ENCODE measurements around the gene THAP7.

The THAP7 gene

DNA sequence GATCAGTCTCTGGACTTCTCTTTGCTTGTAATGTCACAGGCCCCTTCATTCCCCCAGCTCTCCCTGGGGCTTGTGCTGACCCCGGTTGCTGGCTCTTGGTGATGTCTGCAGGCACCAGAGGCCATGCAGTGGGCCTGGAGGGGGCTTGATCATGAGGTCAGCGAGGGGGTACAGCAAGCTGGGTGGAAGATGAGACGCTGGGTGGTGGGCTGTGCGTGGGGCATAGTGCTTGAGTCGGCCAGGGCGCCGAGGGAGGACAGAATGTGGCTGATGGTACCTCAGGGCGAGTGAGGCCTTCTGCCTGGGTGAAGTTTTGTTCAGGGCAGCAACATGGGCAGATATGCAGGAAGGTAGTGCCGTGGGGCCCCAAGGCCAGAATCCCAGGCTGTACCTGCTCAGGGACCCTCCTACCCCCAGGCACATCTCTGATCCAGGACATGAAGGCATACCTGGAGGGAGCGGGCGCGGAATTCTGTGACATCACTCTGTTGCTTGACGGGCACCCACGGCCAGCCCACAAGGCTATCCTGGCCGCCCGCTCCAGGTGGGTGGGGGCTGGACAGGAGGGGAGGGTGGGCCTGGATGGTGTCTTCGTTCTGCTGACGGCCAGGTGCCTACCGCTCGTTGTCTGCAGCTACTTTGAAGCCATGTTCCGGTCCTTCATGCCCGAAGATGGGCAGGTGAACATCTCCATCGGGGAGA lies 6.4 kb downstream of the THAP7 start:
- H3K27ac ChIP-seq: no peak overlapping the region
- TF ChIP-seq, protein P1, sequence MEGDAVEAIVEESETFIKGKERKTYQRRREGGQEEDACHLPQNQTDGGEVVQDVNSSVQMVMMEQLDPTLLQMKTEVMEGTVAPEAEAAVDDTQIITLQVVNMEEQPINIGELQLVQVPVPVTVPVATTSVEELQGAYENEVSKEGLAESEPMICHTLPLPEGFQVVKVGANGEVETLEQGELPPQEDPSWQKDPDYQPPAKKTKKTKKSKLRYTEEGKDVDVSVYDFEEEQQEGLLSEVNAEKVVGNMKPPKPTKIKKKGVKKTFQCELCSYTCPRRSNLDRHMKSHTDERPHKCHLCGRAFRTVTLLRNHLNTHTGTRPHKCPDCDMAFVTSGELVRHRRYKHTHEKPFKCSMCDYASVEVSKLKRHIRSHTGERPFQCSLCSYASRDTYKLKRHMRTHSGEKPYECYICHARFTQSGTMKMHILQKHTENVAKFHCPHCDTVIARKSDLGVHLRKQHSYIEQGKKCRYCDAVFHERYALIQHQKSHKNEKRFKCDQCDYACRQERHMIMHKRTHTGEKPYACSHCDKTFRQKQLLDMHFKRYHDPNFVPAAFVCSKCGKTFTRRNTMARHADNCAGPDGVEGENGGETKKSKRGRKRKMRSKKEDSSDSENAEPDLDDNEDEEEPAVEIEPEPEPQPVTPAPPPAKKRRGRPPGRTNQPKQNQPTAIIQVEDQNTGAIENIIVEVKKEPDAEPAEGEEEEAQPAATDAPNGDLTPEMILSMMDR (conservative IDR thresholded peaks at IDR 0.05): no peak

DNA sequence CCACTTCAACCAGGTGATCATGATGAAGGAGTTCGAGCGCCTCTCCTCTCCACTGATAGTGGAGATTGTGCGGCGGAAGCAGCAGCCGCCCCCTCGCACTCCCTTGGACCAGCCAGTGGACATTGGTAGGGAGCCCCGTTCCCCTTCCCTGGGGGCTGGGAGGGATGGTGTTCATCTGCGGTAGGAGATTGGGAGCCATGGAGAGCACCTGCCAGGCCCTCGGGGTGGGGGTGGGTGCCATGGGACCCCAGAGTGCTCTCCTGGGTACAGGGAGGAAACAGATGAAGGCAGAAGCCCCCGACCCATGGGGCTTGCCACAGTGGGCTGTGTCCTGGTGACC lies 7.0 kb downstream of the THAP7 start:
- H3K27ac ChIP-seq: no peak overlapping the region
- TF ChIP-seq, protein P1 (conservative IDR thresholded peaks at IDR 0.05): no peak

DNA sequence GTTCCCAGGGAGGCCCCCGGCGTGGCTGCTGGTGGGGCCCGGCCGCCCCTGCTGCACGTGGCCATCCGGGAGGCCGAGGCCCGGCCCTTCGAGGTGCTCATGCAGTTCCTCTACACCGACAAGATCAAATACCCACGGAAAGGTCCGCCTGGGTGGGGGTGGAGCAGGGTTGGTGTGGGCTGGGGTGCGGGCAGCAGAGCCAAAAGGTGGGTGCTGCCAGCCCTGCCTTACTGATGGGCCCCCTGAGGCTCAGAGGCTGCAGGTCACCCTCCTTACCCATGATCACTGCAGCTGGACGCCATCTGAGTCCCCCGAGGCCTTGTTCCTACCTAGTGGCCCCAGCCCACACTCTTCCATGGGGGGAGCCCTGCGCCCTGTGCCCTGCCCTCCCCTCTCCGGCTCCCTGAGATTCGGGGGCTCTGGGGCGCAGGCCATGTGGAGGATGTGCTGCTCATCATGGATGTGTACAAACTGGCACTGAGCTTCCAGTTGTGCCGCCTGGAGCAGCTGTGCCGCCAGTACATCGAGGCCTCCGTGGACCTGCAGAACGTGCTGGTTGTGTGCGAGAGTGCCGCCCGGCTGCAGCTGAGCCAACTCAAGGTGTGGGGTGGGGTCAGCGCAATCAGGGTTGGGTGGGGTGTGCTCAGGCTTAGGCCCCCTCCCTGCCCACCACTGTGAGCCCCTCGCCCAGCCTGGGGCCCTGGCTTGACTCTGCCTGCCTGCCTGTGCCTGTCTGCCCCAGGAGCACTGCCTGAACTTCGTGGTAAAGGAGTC lies 7.6 kb downstream of the THAP7 start:
- TF ChIP-seq, protein P1 (conservative IDR thresholded peaks at IDR 0.05): no peak
- H3K27ac ChIP-seq: no peak overlapping the region

DNA sequence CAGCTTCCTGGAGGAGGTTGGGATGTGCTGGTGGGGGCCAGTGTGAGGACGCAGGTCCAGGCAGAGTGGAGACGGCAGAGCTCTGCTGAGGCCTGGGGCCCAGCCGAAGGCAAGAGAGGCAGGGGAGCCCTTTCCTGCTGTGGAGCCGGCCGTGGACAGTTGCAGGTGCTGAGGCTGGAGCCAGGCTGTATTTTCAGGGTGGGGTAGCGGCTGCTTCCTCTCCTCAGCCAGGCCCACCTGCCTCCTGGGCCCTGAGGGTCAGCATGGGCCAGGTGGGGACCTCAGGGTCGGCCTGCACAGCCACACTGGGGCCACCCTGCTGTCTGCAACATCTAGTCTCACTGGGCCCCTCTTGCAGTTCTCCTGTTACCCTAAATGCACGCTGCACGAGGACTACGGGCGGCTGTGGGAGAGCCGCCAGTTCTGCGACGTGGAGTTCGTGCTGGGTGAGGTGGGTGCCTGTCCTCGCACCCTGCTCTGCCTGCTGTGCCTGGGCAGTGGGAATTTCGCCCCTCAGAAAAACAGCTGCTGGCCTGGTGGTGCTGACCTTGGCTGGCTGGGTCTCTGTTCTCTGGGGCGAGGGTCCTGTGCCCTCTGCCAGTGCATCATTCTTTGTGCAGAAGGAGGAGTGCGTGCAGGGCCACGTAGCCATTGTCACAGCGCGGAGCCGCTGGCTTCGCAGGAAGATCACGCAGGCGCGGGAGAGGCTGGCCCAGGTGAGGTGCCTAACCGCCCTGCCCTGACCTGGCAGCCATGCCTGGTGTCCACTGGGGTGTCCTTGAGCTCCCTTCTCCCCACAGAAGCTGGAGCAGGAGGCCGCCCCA lies 8.4 kb downstream of the THAP7 start:
- H3K27ac ChIP-seq: no peak overlapping the region
- TF ChIP-seq, protein P1 (conservative IDR thresholded peaks at IDR 0.05): no peak

DNA sequence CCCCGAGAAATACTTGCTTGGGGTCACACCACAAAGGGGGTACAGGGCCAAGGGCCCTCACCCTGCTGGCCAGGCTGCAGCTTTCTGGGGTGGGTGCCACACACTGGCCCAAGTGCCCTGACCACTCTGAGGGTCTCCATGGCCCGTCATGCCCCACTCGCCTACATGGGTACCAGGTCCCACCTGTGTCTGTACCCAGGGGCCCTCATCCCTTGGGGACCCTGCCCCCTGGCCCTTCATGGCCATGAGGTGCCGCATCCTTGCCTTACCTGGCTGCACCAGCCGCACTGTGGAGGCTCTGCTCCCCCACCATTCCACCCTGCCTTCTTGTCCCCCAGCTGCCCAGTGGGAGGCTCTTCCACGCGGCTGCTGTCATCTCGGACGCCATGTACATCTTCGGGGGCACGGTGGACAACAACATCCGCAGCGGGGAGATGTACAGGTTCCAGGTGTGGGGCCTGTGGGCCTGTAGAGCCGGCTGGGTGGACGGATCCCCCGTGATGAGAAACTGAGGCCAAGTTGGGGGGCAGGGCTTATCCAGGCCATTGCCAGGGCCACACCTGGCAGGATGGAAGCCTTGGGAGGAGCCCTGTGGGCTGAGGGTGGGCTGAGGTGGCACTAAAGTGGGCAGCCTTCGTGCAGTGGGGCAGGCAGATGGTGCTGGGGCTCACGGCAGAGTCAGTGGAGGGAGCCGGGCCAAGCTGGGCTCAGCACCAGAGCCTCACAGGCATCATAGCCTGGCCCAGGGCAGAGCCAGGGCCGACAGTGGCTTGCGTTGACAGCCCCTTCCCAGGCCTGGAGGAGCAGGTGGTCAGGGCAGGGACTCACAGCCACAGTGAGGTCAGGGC lies 9.2 kb downstream of the THAP7 start:
- H3K27ac ChIP-seq: no peak overlapping the region
- TF ChIP-seq, protein P1 (conservative IDR thresholded peaks at IDR 0.05): no peak

DNA sequence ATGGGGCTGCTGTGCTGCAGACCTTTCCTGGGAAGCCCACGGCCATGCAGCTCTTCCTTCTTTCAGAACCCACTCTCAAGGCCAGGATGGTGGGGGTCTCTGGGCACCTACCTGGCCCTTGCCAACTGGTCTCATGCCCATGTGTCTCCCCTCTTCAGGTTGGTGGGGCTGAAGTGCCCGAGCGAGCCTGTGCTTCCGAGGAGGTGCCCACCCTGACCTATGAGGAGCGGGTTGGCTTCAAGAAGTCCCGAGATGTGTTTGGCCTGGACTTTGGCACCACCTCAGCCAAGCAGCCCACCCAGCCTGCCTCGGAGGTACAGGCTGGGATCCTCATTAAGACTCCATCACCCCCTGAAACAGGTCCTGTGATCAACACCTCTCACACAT lies 9.9 kb downstream of the THAP7 start:
- H3K27ac ChIP-seq: no peak overlapping the region
- TF ChIP-seq, protein P1 (conservative IDR thresholded peaks at IDR 0.05): no peak
